Measurements from ENCODE around the gene PGGHG.
"Not testable (repeated sequence)": the region's sequence is repeated elsewhere in the genome, so short reads cannot be mapped to it uniquely, and the experiment has no call there.

The PGGHG gene

GRCh38 chr11:327581-327923, 38.6 kb downstream of the PGGHG start:
- no peaks in the 10 kb centered on the region for H3K27me3 ChIP-seq (ENCODE audit: control insufficient read depth, insufficient read depth, low read length)
- peak overlapping the region; percentile 83 for H3K27ac ChIP-seq
- H3K4me1 ChIP-seq, result no peaks in the 10 kb centered on the region
- no peaks in the 10 kb centered on the region for H3K9me3 ChIP-seq (ENCODE audit: control insufficient read depth, low read length)
- no peaks in the 10 kb centered on the region for H3K79me2 ChIP-seq
- H3K4me2 ChIP-seq (ENCODE audit: low read length), result peak overlapping the region; percentile 51
- H2AFZ ChIP-seq, result peak overlapping the region; percentile 50
- no peak for TF ChIP-seq CTCF (IDR thresholded peaks at IDR 0.05)
- H3K4me3 ChIP-seq (ENCODE audit: low read depth, low read length), result no peak overlapping the region
- H3K9ac ChIP-seq, result no peak overlapping the region
- no peaks in the 10 kb centered on the region for H3K36me3 ChIP-seq (ENCODE audit: control insufficient read depth, insufficient read depth, low read length)

- Histone ChIP-seq H3K36me3 (ENCODE audit: control insufficient read depth, insufficient read depth, low read length) (no peaks in the 10 kb centered on the region), H3K79me2 (no peaks in the 10 kb centered on the region), H3K4me2 (ENCODE audit: low read length) (no peak overlapping the region), H3K4me1 (no peaks in the 10 kb centered on the region), H3K9ac (no peak overlapping the region), H3K4me3 (ENCODE audit: low read depth, low read length) (no peak overlapping the region), H3K27ac (no peak overlapping the region), H3K9me3 (ENCODE audit: control insufficient read depth, low read length) (no peaks in the 10 kb centered on the region), H2AFZ (no peak overlapping the region), H3K27me3 (ENCODE audit: control insufficient read depth, insufficient read depth, low read length) (no peaks in the 10 kb centered on the region)
- no peak for TF ChIP-seq CTCF (IDR thresholded peaks at IDR 0.05)
Measured at GRCh38 chr11:328012-328411, 39.1 kb downstream of the PGGHG start.

- not testable (repeated sequence) for H3K4me2 ChIP-seq (ENCODE audit: low read length); H2AFZ ChIP-seq; H3K9me3 ChIP-seq (ENCODE audit: control insufficient read depth, low read length); H3K79me2 ChIP-seq; H3K4me3 ChIP-seq (ENCODE audit: low read depth, low read length); H3K27ac ChIP-seq; H3K4me1 ChIP-seq; H3K9ac ChIP-seq; H3K36me3 ChIP-seq (ENCODE audit: control insufficient read depth, insufficient read depth, low read length); H3K27me3 ChIP-seq (ENCODE audit: control insufficient read depth, insufficient read depth, low read length)
Measured at GRCh38 chr11:328516-329100, 39.7 kb downstream of the PGGHG start.

- H3K36me3 ChIP-seq (ENCODE audit: control insufficient read depth, insufficient read depth, low read length), result no peaks in the 10 kb centered on the region
- no peak overlapping the region for H3K9ac ChIP-seq
- peak overlapping the region; percentile 20 for H2AFZ ChIP-seq
- no peak overlapping the region for H3K27ac ChIP-seq
- no peak overlapping the region for H3K4me3 ChIP-seq (ENCODE audit: low read depth, low read length)
- no peak overlapping the region for H3K4me2 ChIP-seq (ENCODE audit: low read length)
- H3K9me3 ChIP-seq (ENCODE audit: control insufficient read depth, low read length), result no peaks in the 10 kb centered on the region
- H3K27me3 ChIP-seq (ENCODE audit: control insufficient read depth, insufficient read depth, low read length), result no peaks in the 10 kb centered on the region
- H3K4me1 ChIP-seq, result no peaks in the 10 kb centered on the region
- no peaks in the 10 kb centered on the region for H3K79me2 ChIP-seq
- TF ChIP-seq CTCF (IDR thresholded peaks at IDR 0.05), result no peak
Measured at GRCh38 chr11:329886-330253, 40.9 kb downstream of the PGGHG start.

GRCh38 chr11:330307-330693, 41.4 kb downstream of the PGGHG start:
- Histone ChIP-seq H3K79me2 (no peaks in the 10 kb centered on the region), H3K4me2 (ENCODE audit: low read length) (no peak overlapping the region), H3K4me3 (ENCODE audit: low read depth, low read length) (no peak overlapping the region), H3K9me3 (ENCODE audit: control insufficient read depth, low read length) (no peaks in the 10 kb centered on the region), H3K4me1 (no peaks in the 10 kb centered on the region), H3K27ac (no peak overlapping the region), H3K36me3 (ENCODE audit: control insufficient read depth, insufficient read depth, low read length) (no peaks in the 10 kb centered on the region), H3K27me3 (ENCODE audit: control insufficient read depth, insufficient read depth, low read length) (no peaks in the 10 kb centered on the region), H2AFZ (no peak overlapping the region), H3K9ac (no peak overlapping the region)
- no peak for TF ChIP-seq CTCF (IDR thresholded peaks at IDR 0.05)

Measured in parathyroid adenoma (tissue), 2 donors.